ENCODE measurements around the gene CPPED1. TPM values are rescaled to one million over a fixed set of nuclear protein-coding genes. Genes with fewer than 3 reads are reported as not detected.

Gene CPPED1
- total RNA-seq, 4 donors from 2014 or later, result 13.3 to 32.6 (median 16.4) TPM

- TF ChIP-seq CTCF (IDR thresholded peaks at IDR 0.05), result no peak
- DNase-seq (ENCODE audit: low spot score) (no peak), ATAC-seq (ENCODE audit: low FRiP score) (no peak)
These were observed 114.5 kb downstream of the CPPED1 start for GRCh38 chr16:12688951-12689850.

GRCh38 chr16:12685806-12686205 is 117.9 kb downstream of the CPPED1 start:
- no peak for DNase-seq (ENCODE audit: low spot score)
- no peak for TF ChIP-seq CTCF (IDR thresholded peaks at IDR 0.05)
- ATAC-seq (ENCODE audit: low FRiP score), result no peak

- TF ChIP-seq CTCF (IDR thresholded peaks at IDR 0.05), result no peak
- DNase-seq (ENCODE audit: low spot score), result no peak
- ATAC-seq (ENCODE audit: low FRiP score), result no peak
These were observed 121.1 kb downstream of the CPPED1 start for GRCh38 chr16:12682432-12683165.

GRCh38 chr16:12681653-12682052 is 122.0 kb downstream of the CPPED1 start:
- no peak for TF ChIP-seq CTCF (IDR thresholded peaks at IDR 0.05)
- DNase-seq (ENCODE audit: low spot score) (no peak), ATAC-seq (ENCODE audit: low FRiP score) (no peak)

- no peak for TF ChIP-seq CTCF (IDR thresholded peaks at IDR 0.05)
- no peak for ATAC-seq (ENCODE audit: low FRiP score)
These were observed 123.2 kb downstream of the CPPED1 start for GRCh38 chr16:12680531-12680930.

GRCh38 chr16:12679660-12680272 is 123.9 kb downstream of the CPPED1 start:
- no peak for DNase-seq (ENCODE audit: low spot score)
- no peak for ATAC-seq (ENCODE audit: low FRiP score)

More at GRCh38 chr16:12680531-12680930, 123.2 kb downstream of the CPPED1 start:
- DNase-seq (ENCODE audit: low spot score), result no peak

More at GRCh38 chr16:12679660-12680272, 123.9 kb downstream of the CPPED1 start:
- TF ChIP-seq CTCF (IDR thresholded peaks at IDR 0.05), result no peak
